HG03280 (cell line): ENCODE data around the gene SRBD1.
"Not testable (repeated sequence)": the region's sequence is repeated elsewhere in the genome, so short reads cannot be mapped to it uniquely, and the experiment has no call there.

ENCODE experiments used
- ATAC-seq: cut with Tn5 transposase; IDR thresholded peaks from one replicate; pipeline ENCODE4 v1.9.1; 2021; ENCODE audit warnings: mild to moderate bottlenecking, moderate library complexity; ENCODE audit not compliant: unreplicated experiment

The SRBD1 gene

GRCh38 chr2:45435316-45435715 is 175.8 kb downstream of the SRBD1 start:
- no peak for ATAC-seq

- no peak for ATAC-seq
These were observed 177.7 kb downstream of the SRBD1 start for GRCh38 chr2:45433363-45433762.

GRCh38 chr2:45432406-45432805 is 178.7 kb downstream of the SRBD1 start:
- ATAC-seq = no peak

GRCh38 chr2:45426025-45426424 is 185.0 kb downstream of the SRBD1 start:
- ATAC-seq = not testable (repeated sequence)

- no peak for ATAC-seq
These were observed 188.1 kb downstream of the SRBD1 start for GRCh38 chr2:45422921-45423320.

GRCh38 chr2:45418532-45418931 is 192.5 kb downstream of the SRBD1 start:
- ATAC-seq = no peak

- ATAC-seq = no peak
These were observed 195.4 kb downstream of the SRBD1 start for GRCh38 chr2:45415534-45416123.

- no peak for ATAC-seq
These were observed 198.2 kb downstream of the SRBD1 start for GRCh38 chr2:45412754-45413379.

GRCh38 chr2:45409677-45410076 is 201.4 kb downstream of the SRBD1 start:
- no peak for ATAC-seq

GRCh38 chr2:45406621-45407020 is 204.4 kb downstream of the SRBD1 start:
- ATAC-seq = no peak

GRCh38 chr2:45404807-45405297 is 206.2 kb downstream of the SRBD1 start:
- no peak for ATAC-seq

- ATAC-seq = no peak
These were observed 208.0 kb downstream of the SRBD1 start for GRCh38 chr2:45403036-45403435.

- no peak for ATAC-seq
These were observed 209.6 kb downstream of the SRBD1 start for GRCh38 chr2:45401431-45401922.

- no peak for ATAC-seq
These were observed 211.9 kb downstream of the SRBD1 start for GRCh38 chr2:45399040-45399784.

- ATAC-seq = no peak
These were observed 213.8 kb downstream of the SRBD1 start for GRCh38 chr2:45397292-45397691.

- no peak for ATAC-seq
These were observed 214.4 kb downstream of the SRBD1 start for GRCh38 chr2:45396671-45397070.

- ATAC-seq = no peak
These were observed 216.2 kb downstream of the SRBD1 start for GRCh38 chr2:45394842-45395241.

- ATAC-seq = no peak
These were observed 216.9 kb downstream of the SRBD1 start for GRCh38 chr2:45394216-45394615.

- no peak for ATAC-seq
These were observed 219.2 kb downstream of the SRBD1 start for GRCh38 chr2:45391866-45392265.

GRCh38 chr2:45390861-45391260 is 220.2 kb downstream of the SRBD1 start:
- no peak for ATAC-seq

GRCh38 chr2:45390441-45390840 is 220.6 kb downstream of the SRBD1 start:
- ATAC-seq = no peak
